Lower leg skin (tissue), 3 donors: ENCODE results near the gene DPH2.

Source experiments
- CTCF ChIP-seq, 3 donors: fragments of 450-650 bp; IDR thresholded peaks; one replicate each; pipeline ENCODE4 v1.5.1; 2016; ENCODE audit warnings: antibody characterized with exemption in 3 of 3, mild to moderate bottlenecking in 3 of 3, moderate library complexity in 2 of 3
- POLR2A ChIP-seq, 2 donors: fragments of 450-650 bp; IDR thresholded peaks; one replicate each; pipeline ENCODE4 v1.6.1; 2016 to 2017; ENCODE audit warnings: antibody characterized with exemption in 2 of 2, mild to moderate bottlenecking in 1 of 2, moderate library complexity in 1 of 2

- TF ChIP-seq CTCF (IDR thresholded peaks at IDR 0.05) (no peak), POLR2A (IDR thresholded peaks at IDR 0.05) (no peak)
Measured at GRCh38 chr1:43991476-43992231, 21.8 kb downstream of the DPH2 start, which contains the start of gene CCDC24.
